Muscle of arm (tissue), 12 donors: ENCODE measurements around the gene SPIN3. TPM values are rescaled to one million over a fixed set of nuclear protein-coding genes. Genes with fewer than 3 reads are reported as not detected.

Experiments
- polyA plus RNA-seq, 12 donors: library from polyadenylated mRNA; unstranded; fragments of 120-200 nt; gene quantifications; one replicate each; pipeline ENCODE4 v1.2.1, GENCODE V29; 2013; ENCODE audit not compliant: insufficient read length in 12 of 12

Gene SPIN3
- polyA plus RNA-seq, 12 donors, result 9.0 to 27.0 (median 14.0) TPM; not detected in 1

Other genes with a start within 250 kb of the SPIN3 start
- 10 to 100 TPM in 9 of 12 donors, 1 to 10 TPM in 1, not detected in 2; 9.5 to 18.0 (median 12.6) TPM for gene SPIN2B, start 126.0 kb upstream of the SPIN3 start, polyA plus RNA-seq
- gene SPIN2A, start 141.9 kb upstream of the SPIN3 start, polyA plus RNA-seq, result 1 to 10 TPM in 10 of 12 donors, not detected in 2; 1.9 to 6.7 (median 3.8) TPM